ENCODE data around the gene SH3TC1. TPM values are rescaled to one million over a fixed set of nuclear protein-coding genes. Genes with fewer than 3 reads are reported as not detected.

Gene SH3TC1
- total and polyA plus RNA-seq, 2 of the 8 experiments (the other 6 are each of a cell fraction or from before 2014, with no cell fraction given), result 0.15 TPM; not detected in 1

- Histone ChIP-seq H3K4me2 (ENCODE audit: insufficient read depth in 1 of 2, low read depth in 2 of 2, low read length in 2 of 2) (no peak overlapping the region), H2AK5ac (ENCODE audit: low read depth, low read length) (no peak overlapping the region), H4K20me1 (replicated peaks in 1 of 2; ENCODE audit: control insufficient read depth in 1 of 2, insufficient read depth in 2 of 2, low read length in 2 of 2) (peaks cover 3 to 7% of the 10 kb centered on the region in 2 experiments), H3K56ac (replicated peaks; ENCODE audit: insufficient read length, low read depth, low read length) (no peak overlapping the region), H3K79me2 (ENCODE audit: control insufficient read depth in 1 of 2, insufficient read depth in 2 of 2, low read length in 2 of 2) (no peaks in the 10 kb centered on the region), H3K14ac (ENCODE audit: insufficient read length) (no peak overlapping the region), H3K79me1 (ENCODE audit: low read depth, low read length) (no peaks in the 10 kb centered on the region), H3K4me3 (ENCODE audit: extremely low read depth in 1 of 4, insufficient read depth in 2 of 4, low read depth in 3 of 4, low read length in 4 of 4) (no peak overlapping the region), H3K27me3 (replicated peaks in 1 of 4; ENCODE audit: control insufficient read depth in 3 of 4, extremely low read depth in 1 of 4, insufficient read depth in 3 of 4, low read length in 3 of 4) (peaks cover 6 to 42% (median 30%) of the 10 kb centered on the region in 4 experiments), H3K4ac (replicated peaks; ENCODE audit: insufficient read length, low read depth, low read length) (no peak overlapping the region), H3K23ac (ENCODE audit: insufficient read length) (no peak overlapping the region), H2BK120ac (replicated peaks; ENCODE audit: low read depth, low read length) (no peak overlapping the region), H4K5ac (ENCODE audit: insufficient read length, low read depth, low read length) (no peak overlapping the region), H3K36me3 (ENCODE audit: control insufficient read depth in 2 of 4, insufficient read depth in 4 of 4, low read length in 3 of 4) (no peaks in the 10 kb centered on the region), H4K91ac (replicated peaks; ENCODE audit: insufficient read length, low read length) (no peak overlapping the region), H2BK20ac (ENCODE audit: low read length) (no peak overlapping the region), H4K8ac (ENCODE audit: extremely low read depth, insufficient read depth, low read length) (no peak overlapping the region), H2BK12ac (ENCODE audit: low read depth, low read length) (no peak overlapping the region), H2BK5ac (ENCODE audit: low read depth, low read length) (no peak overlapping the region), H3K18ac (ENCODE audit: extremely low read depth, low read length) (no peak overlapping the region), H3K9me3 (ENCODE audit: insufficient read depth in 2 of 2, low read depth in 1 of 2, low read length in 1 of 2) (no peaks in the 10 kb centered on the region), H3K4me1 (replicated peaks in 1 of 4; ENCODE audit: control insufficient read depth in 3 of 4, insufficient read depth in 4 of 4, low read length in 3 of 4) (peaks cover 0 to 5% (median 2%) of the 10 kb centered on the region in 4 experiments; a peak in 4 of 7 replicates), H2AFZ (ENCODE audit: low read length) (no peak overlapping the region), H3K9ac (replicated peaks in 1 of 4; ENCODE audit: extremely low read depth in 1 of 4, low read depth in 3 of 4, low read length in 3 of 4) (no peak overlapping the region), H2BK15ac (ENCODE audit: low read length) (no peak overlapping the region), H3K23me2 (ENCODE audit: low read depth, low read length) (peaks cover 14% of the 10 kb centered on the region; the same call in 1 of the 2 replicates), H3K27ac (ENCODE audit: low read depth, low read length) (no peak overlapping the region)
- DNase-seq (ENCODE audit: low read depth in 1 of 2, low spot score in 2 of 2), result no peak
- FAIRE-seq, result no peak
- 88% methylated on average over 14 of the region's 14 CpGs; no CpG with 5 or more reads in 1 of the 2 experiments for WGBS, 2 experiments (ENCODE audit: extremely low coverage in 1 of 2, insufficient coverage in 1 of 2, insufficient read length in 1 of 2, insufficient replicate concordance in 2 of 2, low coverage in 1 of 2, low lambda C conversion rate in 2 of 2, missing lambda C conversion rate in 1 of 2)
- ChIA-PET POLR2A (ENCODE audit: partially characterized antibody) (interaction anchor here (0.6 kb wide), 1 partner anchor 1455 kb away, joined by 3 read pairs; no protein-coding TSS in a partner anchor), CTCF (ENCODE audit: partially characterized antibody) (interaction anchor here (0.6 to 2.2 kb wide), 8 partner anchors 21 to 354 kb away, joined by 3 to 6 read pairs (median 4); no protein-coding TSS in a partner anchor)
- no peak for TF ChIP-seq TEAD4 (IDR thresholded peaks at IDR 0.05; ENCODE audit: low read depth, low read length)
- no peak for TF ChIP-seq SUZ12 (IDR thresholded peaks at IDR 0.05; ENCODE audit: low read length)
- TF ChIP-seq CTCF (IDR thresholded peaks at IDR 0.05; ENCODE audit: control extremely low read depth in 1 of 3, insufficient read depth in 1 of 3, low read depth in 1 of 3, low read length in 3 of 3), result peak in 1 of 3 experiments; percentile 39; a peak in 2 of 4 replicates
- peak; percentile 36 to 47 for TF ChIP-seq RAD21 (IDR thresholded peaks at IDR 0.05 in 1 of 2, conservative IDR thresholded peaks at IDR 0.05 in 1 of 2; ENCODE audit: low read depth in 2 of 2, low read length in 2 of 2)
These were observed 43.2 kb upstream of the SH3TC1 start for GRCh38 chr4:8155660-8156421.
